HPDE6-E6E7 (cell line): ENCODE results near the gene RPF1.
"Not testable (repeated sequence)": the region's sequence is repeated elsewhere in the genome, so short reads cannot be mapped to it uniquely, and the experiment has no call there.

Experiments
- DNase-seq: peaks from one replicate; pipeline ENCODE4 v3.0.0; 2011; ENCODE audit warnings: missing footprints; ENCODE audit errors: extremely low spot score

Gene RPF1, protein sequence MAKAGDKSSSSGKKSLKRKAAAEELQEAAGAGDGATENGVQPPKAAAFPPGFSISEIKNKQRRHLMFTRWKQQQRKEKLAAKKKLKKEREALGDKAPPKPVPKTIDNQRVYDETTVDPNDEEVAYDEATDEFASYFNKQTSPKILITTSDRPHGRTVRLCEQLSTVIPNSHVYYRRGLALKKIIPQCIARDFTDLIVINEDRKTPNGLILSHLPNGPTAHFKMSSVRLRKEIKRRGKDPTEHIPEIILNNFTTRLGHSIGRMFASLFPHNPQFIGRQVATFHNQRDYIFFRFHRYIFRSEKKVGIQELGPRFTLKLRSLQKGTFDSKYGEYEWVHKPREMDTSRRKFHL

GRCh38 chr1:84478876-84479868 lies at the start of gene RPF1:
RPF1 (plus strand) TSS chr1:84479266; CDS start chr1:84479282, 16 bp downstream.
- peak; percentile 52 for DNase-seq

DNA sequence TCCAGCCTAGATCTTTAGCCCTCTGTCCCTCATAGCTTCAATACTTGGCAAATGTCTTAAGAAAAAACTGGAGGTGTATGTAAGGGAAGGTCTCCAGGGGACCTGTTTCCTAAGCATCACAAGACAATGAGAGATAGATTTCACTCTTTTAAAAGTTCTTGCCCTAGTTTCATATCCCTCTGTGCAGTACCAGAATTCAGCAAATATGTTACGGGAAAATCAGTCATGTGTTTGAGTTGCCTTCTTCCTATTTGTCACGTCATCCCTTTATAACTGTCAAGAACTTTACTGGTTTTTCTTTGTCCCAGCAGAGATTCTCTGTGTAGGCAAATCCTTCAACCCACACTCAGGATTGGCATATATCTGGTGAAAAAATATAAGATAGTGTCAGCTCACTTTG lies 48.5 kb upstream of the RPF1 start:
- DNase-seq, result no peak

GRCh38 chr1:84433258-84434080 lies 45.6 kb upstream of the RPF1 start:
- DNase-seq, result no peak

GRCh38 chr1:84434081-84434769 lies 44.8 kb upstream of the RPF1 start:
- DNase-seq, result no peak

DNA sequence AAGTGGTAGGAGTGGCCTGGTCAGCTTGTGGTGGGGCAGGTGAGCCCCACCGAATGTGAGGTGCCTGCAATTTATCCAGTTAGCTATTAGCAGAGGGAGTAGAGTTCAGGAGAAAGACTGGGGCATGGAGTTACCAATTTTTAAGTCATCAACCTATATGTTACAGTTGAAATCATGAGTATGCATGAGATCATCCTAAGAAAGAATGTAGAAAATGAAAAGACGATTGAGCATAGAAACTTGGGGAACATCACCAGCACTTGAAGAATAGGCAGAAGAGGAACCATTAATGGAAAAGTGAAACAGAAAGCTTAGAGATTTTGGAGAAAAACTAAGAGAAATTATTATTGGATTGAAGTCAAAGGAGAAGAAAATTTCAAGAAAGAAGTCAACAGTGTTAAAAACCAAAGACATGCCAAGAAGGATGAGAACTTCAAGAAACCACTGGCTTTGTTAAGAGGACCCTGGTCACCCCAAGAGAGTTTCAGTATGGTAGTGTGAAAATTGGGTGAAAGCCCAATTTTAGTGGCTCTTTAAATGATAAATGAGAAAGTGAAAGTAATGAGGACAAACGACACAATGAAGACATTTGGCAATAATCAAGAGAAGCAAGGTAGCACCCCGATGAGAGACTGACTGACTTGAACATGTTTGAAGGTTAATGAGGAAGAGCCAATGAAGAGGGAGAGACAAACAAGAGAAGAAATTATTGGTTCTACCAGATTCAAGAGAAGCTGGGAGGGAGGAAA lies 44.1 kb upstream of the RPF1 start:
- DNase-seq, result no peak

GRCh38 chr1:84436876-84437655 lies 42.0 kb upstream of the RPF1 start:
- DNase-seq, result no peak

DNA sequence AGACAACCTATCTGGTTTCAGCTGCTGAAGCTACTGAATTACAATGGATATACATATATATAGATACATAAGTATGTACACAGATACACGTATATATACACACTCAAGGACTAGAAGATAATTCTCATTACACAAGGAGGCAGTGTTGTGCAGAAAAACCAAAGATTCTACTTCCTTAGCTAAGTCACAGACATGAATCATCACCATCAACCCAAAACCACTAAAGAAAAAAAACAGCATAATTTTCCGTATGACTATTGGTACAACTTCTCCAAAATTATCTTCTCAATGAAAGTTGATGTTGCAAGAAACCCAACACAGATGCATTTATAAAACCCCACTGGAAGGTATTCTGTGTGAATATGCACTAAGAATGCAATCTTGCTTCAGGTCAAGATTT lies 36.8 kb upstream of the RPF1 start:
- peak; percentile 53 for DNase-seq

DNA sequence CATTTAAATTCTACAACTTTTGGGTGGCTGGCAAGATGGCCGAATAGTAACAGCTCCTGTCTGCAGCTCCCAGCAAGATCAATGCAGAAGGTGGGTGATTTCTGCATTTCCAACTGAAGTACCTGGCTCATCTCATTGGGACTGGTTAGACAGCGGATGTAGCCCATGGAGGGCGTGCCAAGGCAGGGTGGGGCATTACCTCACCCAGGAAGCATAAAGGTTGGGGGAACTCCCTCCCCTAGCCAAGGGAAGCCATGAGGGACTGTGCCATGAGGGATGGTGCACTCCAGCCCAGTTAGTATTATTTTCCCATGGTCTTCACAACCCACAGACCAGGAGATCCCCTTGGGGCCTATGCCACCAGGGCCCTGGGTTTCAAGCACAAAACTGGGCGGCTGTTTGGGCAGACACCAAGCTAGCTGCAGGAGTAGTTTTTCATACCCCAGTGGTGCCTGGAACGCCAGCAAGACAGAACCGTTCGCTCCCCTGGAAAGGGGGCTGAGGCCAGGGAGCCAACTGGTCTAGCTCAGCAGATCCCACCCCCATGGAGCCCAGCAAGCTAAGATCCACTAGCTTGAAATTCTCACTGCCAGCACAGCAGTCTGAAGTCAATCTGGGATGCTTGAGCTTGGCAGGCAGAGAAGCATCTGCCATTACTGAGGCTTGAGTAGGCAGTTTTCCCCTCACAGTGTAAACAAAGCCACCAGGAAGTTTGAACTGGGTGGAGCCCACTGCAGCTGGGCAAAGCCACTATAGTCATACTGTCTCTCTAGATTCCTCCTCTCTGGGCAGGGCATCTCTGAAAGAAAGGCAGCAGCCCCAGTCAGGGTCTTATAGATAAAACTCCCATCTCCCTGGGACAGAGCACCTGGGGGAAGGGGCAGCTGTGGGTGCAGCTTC lies 36.1 kb upstream of the RPF1 start:
- not testable (repeated sequence) for DNase-seq

- DNase-seq, result not testable (repeated sequence)
Observed at GRCh38 chr1:84448704-84449103, 30.4 kb upstream of the RPF1 start.

GRCh38 chr1:84450910-84451309 lies 28.2 kb upstream of the RPF1 start:
- DNase-seq, result no peak

DNA sequence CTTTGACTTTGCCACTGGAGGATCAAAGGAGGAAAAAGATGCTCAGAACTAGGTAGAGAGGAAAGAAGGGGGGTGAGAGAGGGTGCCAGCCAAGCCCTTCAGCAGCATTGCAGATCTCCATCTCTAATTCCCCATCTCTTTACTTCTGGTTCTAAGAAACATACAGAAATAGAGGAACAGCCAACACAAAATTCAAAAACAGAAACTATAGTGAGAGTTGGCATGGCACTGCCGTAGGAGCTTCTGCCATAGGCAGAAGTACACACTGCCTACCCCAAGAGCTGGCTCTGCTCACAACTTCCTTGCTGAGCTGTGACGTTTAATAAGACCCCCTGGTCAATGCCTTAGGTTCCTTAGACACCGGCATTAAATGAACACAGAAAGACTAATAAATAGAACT lies 26.6 kb upstream of the RPF1 start:
- DNase-seq, result no peak

- DNase-seq, result no peak
Observed at GRCh38 chr1:84462118-84462517, 16.9 kb upstream of the RPF1 start.

- no peak for DNase-seq
Observed at GRCh38 chr1:84467298-84467697, 11.8 kb upstream of the RPF1 start.

- no peak for DNase-seq
Observed at GRCh38 chr1:84476225-84476624, 2.8 kb upstream of the RPF1 start.

DNA sequence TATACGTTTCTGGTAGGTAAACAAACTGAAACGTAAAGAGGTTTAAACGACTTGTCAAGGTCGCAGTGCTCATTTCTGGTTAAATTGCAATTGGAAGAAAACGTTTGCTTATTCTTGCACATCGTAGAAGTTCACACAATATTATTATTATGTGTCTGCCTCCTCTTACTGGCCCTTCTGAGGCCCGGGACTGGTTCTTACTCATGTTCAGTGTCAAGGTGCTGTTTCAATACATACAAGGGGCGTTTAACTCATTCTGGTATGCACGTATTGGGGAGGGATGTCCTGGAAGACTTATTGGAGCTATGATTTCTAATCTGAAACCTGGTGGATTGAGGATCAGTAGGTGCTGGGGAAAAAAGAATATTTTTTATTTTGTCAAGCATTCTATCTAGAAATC lies 932 bp downstream of the RPF1 start:
- no peak for DNase-seq

DNA sequence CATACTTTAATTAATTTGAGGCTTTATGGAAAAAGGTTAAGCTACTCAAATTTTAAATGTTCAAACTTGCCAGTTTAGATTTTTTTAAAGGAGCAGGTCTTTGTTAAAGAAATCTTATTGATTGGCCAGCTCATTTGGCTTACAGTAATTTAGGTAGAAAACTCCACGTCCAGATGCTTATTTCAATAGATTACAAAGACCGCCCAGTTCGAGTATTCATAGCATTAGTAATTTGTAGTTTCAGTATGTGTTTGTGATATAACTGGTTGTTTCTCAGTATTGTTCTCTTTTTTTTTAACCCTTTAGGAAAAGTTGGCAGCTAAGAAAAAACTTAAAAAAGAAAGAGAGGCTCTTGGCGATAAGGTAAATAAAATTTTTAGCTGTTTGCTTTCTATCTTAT lies 1.6 kb downstream of the RPF1 start:
- DNase-seq, result no peak

DNA sequence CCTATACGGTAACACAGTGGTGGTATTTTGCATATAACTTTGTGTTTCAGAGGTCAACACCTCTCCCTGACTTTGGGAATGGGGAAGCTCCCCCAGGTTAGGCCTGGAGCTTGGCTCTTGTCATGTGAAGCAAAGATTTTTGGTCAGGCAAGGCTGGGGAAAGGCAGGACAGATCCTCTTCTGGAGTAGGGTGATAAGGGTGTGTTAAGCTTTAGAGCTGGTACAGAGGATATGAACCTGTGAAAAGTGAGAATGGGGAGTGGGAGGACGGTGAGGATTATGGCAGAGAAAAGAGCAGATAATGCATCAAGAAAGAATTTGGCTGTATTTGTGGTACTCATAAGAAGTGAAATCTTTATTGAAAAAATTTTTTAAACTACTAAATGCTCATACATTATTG lies 2.3 kb downstream of the RPF1 start:
- DNase-seq, result no peak

- DNase-seq, result no peak
Observed at GRCh38 chr1:84488107-84488506, 9.0 kb downstream of the RPF1 start.

DNA sequence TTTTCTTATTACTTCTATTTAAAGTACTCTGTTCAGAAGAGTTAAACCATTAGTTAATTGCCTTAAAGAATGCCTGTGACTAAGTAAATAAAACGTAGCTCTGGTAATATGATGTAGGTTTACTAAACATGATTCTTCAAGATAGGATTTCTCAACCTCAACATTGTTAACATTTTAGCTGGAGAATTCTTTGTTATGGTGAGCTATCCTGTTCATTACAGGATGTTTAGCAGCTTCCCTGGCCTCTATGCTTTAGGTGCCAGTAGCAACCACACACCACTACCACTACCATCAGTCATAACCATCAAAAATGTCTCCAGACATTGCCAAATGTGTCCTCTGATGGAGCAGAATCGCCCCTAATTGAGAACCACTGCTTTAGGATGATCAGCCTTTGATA lies 10.7 kb downstream of the RPF1 start:
- no peak for DNase-seq
